GM15510 (cell line): ENCODE data around the gene AVEN.

Source experiments
- POLR2A ChIP-seq: IDR thresholded peaks from 3 replicates; pipeline ENCODE4 v1.6.1; 2011; ENCODE audit warnings: borderline replicate concordance; ENCODE audit not compliant: insufficient read length; ENCODE audit errors: extremely low read depth

AVEN gene

GRCh38 chr15:34038871-34039789, at the start of gene AVEN:
Gene AVEN, minus strand, starts transcription at chr15:34039204. Its CDS starts 158 bp downstream, at chr15:34039046.
- TF ChIP-seq POLR2A: no peak

GRCh38 chr15:34085746-34086145, 46.7 kb upstream of the AVEN start:
- no peak for TF ChIP-seq POLR2A

GRCh38 chr15:34084086-34084485, 45.1 kb upstream of the AVEN start:
- TF ChIP-seq POLR2A: no peak

GRCh38 chr15:34079904-34080303, 40.9 kb upstream of the AVEN start:
- TF ChIP-seq POLR2A: no peak

- no peak for TF ChIP-seq POLR2A
These were observed 39.9 kb upstream of the AVEN start for GRCh38 chr15:34078900-34079299.

- TF ChIP-seq POLR2A: no peak
These were observed 37.8 kb upstream of the AVEN start for GRCh38 chr15:34076785-34077184.

- no peak for TF ChIP-seq POLR2A
These were observed 31.0 kb upstream of the AVEN start for GRCh38 chr15:34070003-34070402.

- TF ChIP-seq POLR2A: no peak
These were observed 26.9 kb upstream of the AVEN start for GRCh38 chr15:34065941-34066340.

- TF ChIP-seq POLR2A: no peak
These were observed 26.3 kb upstream of the AVEN start for GRCh38 chr15:34065261-34065660.

- no peak for TF ChIP-seq POLR2A
These were observed 25.4 kb upstream of the AVEN start for GRCh38 chr15:34064438-34064837.

- no peak for TF ChIP-seq POLR2A
These were observed 20.9 kb upstream of the AVEN start for GRCh38 chr15:34059946-34060345.

GRCh38 chr15:34059476-34059875, 20.5 kb upstream of the AVEN start:
- no peak for TF ChIP-seq POLR2A

GRCh38 chr15:34056911-34057310, 17.9 kb upstream of the AVEN start:
- TF ChIP-seq POLR2A: no peak

GRCh38 chr15:34055868-34056595, 17.0 kb upstream of the AVEN start:
- TF ChIP-seq POLR2A: no peak

- TF ChIP-seq POLR2A: no peak
These were observed 15.2 kb upstream of the AVEN start for GRCh38 chr15:34054081-34054707.
